Mesenchymal stem cell (in vitro differentiated cells and primary cell): Measurements from ENCODE around the gene LGSN.

Experiments
- DNase-seq: peaks from one replicate; pipeline ENCODE4 v3.0.0-alpha.2; 2013
- H2AFZ ChIP-seq: one replicate; pipeline ENCODE4 v1.6.1; 2013; ENCODE audit warnings: low read depth, mild to moderate bottlenecking, control low read depth, inconsistent platforms, low read length, moderate library complexity
- H2AK5ac ChIP-seq: 2 replicates; pipeline ENCODE4 v1.6.1; 2013; ENCODE audit warnings: low read length, moderate library complexity, mild to moderate bottlenecking, inconsistent platforms; ENCODE audit not compliant: severe bottlenecking
- H2BK120ac ChIP-seq: one replicate; pipeline ENCODE4 v1.6.1; 2013; ENCODE audit warnings: low read depth, mild to moderate bottlenecking, inconsistent platforms, low read length, moderate library complexity
- H2BK12ac ChIP-seq, 2 experiments: one replicate each; pipeline ENCODE4 v1.6.1; 2013; ENCODE audit warnings: inconsistent platforms in 2 of 2, low read length in 2 of 2, mild to moderate bottlenecking in 2 of 2, moderate library complexity in 2 of 2, control low read depth in 1 of 2
- H2BK15ac ChIP-seq: one replicate; pipeline ENCODE4 v1.6.1; 2013; ENCODE audit warnings: mild to moderate bottlenecking, low read depth, inconsistent platforms; ENCODE audit not compliant: poor library complexity, severe bottlenecking
- H2BK5ac ChIP-seq: 2 replicates; pipeline ENCODE4 v1.6.1; 2013; ENCODE audit warnings: low read depth, mild to moderate bottlenecking, low read length, control low read depth, inconsistent platforms; ENCODE audit not compliant: poor library complexity, severe bottlenecking
- H3K14ac ChIP-seq, 2 experiments: one replicate each; pipeline ENCODE4 v1.6.1; 2013; ENCODE audit warnings: inconsistent platforms in 2 of 2, low read length in 2 of 2, control low read depth in 1 of 2, mild to moderate bottlenecking in 1 of 2, moderate library complexity in 1 of 2
- H3K18ac ChIP-seq, 2 experiments: one replicate each; pipeline ENCODE4 v1.6.1; 2013; ENCODE audit warnings: inconsistent platforms in 2 of 2, low read length in 2 of 2, control low read depth in 1 of 2, low read depth in 1 of 2, mild to moderate bottlenecking in 1 of 2
- H3K23ac ChIP-seq, 2 experiments: one replicate each; pipeline ENCODE4 v1.6.1; 2013; ENCODE audit warnings: inconsistent platforms in 2 of 2, low read length in 2 of 2, mild to moderate bottlenecking in 2 of 2, moderate library complexity in 2 of 2, control low read depth in 1 of 2
- H3K27ac ChIP-seq: 2 replicates; pipeline ENCODE4 v1.5.1; 2013; ENCODE audit warnings: mild to moderate bottlenecking, moderate library complexity, low read length, control low read depth, inconsistent platforms; ENCODE audit not compliant: poor library complexity, severe bottlenecking
- H3K27me3 ChIP-seq, 2 experiments: 2 replicates each; pipeline versions ENCODE4 v1.6.1 to v1.7.0; 2013; ENCODE audit warnings: low read length in 2 of 2, mild to moderate bottlenecking in 2 of 2, moderate library complexity in 2 of 2, control low read depth in 1 of 2, inconsistent platforms in 1 of 2; ENCODE audit not compliant: control insufficient read depth in 1 of 2, insufficient read depth in 1 of 2
- H3K36me3 ChIP-seq, 2 experiments: 2 replicates each; pipeline versions ENCODE4 v1.6.1 to v1.7.0; 2013; ENCODE audit warnings: low read length in 2 of 2, control low read depth in 1 of 2, inconsistent platforms in 1 of 2, low read depth in 1 of 2, mild to moderate bottlenecking in 1 of 2; ENCODE audit not compliant: insufficient read depth in 2 of 2, control insufficient read depth in 1 of 2
- H3K4ac ChIP-seq, 2 experiments: one replicate each; pipeline ENCODE4 v1.6.1; 2013; ENCODE audit warnings: inconsistent platforms in 2 of 2, low read length in 2 of 2, mild to moderate bottlenecking in 2 of 2, moderate library complexity in 2 of 2, control low read depth in 1 of 2, low read depth in 1 of 2
- H3K4me1 ChIP-seq: 2 replicates; pipeline ENCODE4 v1.6.1; 2013; ENCODE audit warnings: low read depth, low read length, control low read depth; ENCODE audit not compliant: control insufficient read depth, insufficient read depth
- H3K4me2 ChIP-seq: 2 replicates; pipeline ENCODE4 v1.6.1; 2013; ENCODE audit warnings: low read length, mild to moderate bottlenecking, inconsistent platforms; ENCODE audit not compliant: poor library complexity, severe bottlenecking
- H3K4me3 ChIP-seq, 2 experiments: 2 replicates each; pipeline versions ENCODE4 v1.5.1 to v1.7.0; 2013; ENCODE audit warnings: low read length in 2 of 2, mild to moderate bottlenecking in 2 of 2, control low read depth in 1 of 2, low read depth in 1 of 2; ENCODE audit not compliant: insufficient read depth in 1 of 2
- H3K79me1 ChIP-seq: replicated peaks from 2 replicates; pipeline ENCODE4 v1.6.1; 2013; ENCODE audit warnings: mild to moderate bottlenecking, control low read depth, low read length, inconsistent platforms; ENCODE audit not compliant: poor library complexity, severe bottlenecking
- H3K9ac ChIP-seq: 2 replicates; pipeline ENCODE4 v1.7.0; 2013; ENCODE audit warnings: mild to moderate bottlenecking, low read length, moderate library complexity
- H3K9me3 ChIP-seq: 2 replicates; pipeline ENCODE4 v1.7.0; 2013; ENCODE audit warnings: mild to moderate bottlenecking, low read length; ENCODE audit not compliant: control insufficient read depth
- H4K8ac ChIP-seq: one replicate; pipeline ENCODE4 v1.6.1; 2013; ENCODE audit warnings: inconsistent platforms, mild to moderate bottlenecking, low read length, moderate library complexity
- H4K91ac ChIP-seq: one replicate; pipeline ENCODE4 v1.6.1; 2013; ENCODE audit warnings: mild to moderate bottlenecking, low read length, inconsistent platforms
- WGBS: methylation state at CpG from one replicate; pipeline ENCODE4 v1.1.7; 2013; ENCODE audit warnings: mixed read lengths; 5-methylcytosine and 5-hydroxymethylcytosine counted together

The LGSN gene

DNA sequence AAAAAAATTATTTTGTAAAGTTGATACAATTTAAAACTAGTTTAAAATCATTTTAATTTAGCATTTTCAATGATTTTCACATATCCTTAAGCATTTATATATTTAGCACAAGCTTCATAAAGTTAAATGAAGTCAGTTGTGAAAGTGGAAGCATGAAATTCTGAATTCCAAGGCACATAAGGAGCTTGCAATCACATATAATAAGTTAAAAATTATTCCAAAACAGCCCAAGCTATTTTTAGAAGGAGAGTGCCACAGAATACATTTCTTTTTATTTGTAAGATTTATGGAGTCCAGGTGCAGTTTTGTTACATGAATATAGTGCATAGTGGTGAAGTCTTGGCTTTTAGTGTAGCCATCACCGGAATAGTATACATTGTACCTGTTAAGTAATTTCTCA is 3.2 kb upstream of the LGSN start:
- Histone ChIP-seq H3K4ac (no peak overlapping the region), H3K36me3 (no peaks in the 10 kb centered on the region), H2BK15ac (no peak overlapping the region), H3K9me3 (no peaks in the 10 kb centered on the region), H3K4me2 (no peak overlapping the region), H2AFZ (no peak overlapping the region), H2AK5ac (no peak overlapping the region), H4K91ac (no peak overlapping the region), H4K8ac (no peak overlapping the region), H3K14ac (no peak overlapping the region), H3K23ac (no peak overlapping the region), H3K9ac (no peak overlapping the region), H3K18ac (no peak overlapping the region), H2BK120ac (no peak overlapping the region), H3K4me3 (no peak overlapping the region), H3K27ac (no peak overlapping the region), H2BK5ac (no peak overlapping the region), H2BK12ac (no peak overlapping the region), H3K79me1 (no peaks in the 10 kb centered on the region), H3K4me1 (no peaks in the 10 kb centered on the region), H3K27me3 (no peaks in the 10 kb centered on the region)
- WGBS, result no CpG with 5 or more reads among the region's 1 CpG
- DNase-seq, result no peak

DNA sequence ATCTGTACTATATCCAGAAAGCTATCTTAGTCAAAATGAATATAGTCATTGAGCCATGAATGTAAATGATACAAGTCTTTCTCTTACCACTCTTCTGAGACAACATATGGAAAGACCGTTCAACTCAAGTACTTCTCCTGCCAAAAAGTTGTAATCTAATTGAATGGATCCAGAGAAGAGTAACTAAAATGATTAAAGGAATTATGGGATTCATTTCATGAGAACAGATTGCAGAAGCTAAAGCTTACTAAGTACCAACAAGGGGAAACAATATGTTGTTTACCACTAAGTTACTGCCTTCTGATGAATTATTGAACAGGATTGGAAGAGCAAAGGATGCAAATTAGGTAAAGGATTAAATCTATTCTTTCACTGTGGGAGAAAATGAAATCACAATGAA is 2.0 kb upstream of the LGSN start:
- no peak overlapping the region for H2BK5ac ChIP-seq
- H3K23ac ChIP-seq, result no peak overlapping the region
- no peak overlapping the region for H4K8ac ChIP-seq
- no peak overlapping the region for H3K4me2 ChIP-seq
- H3K9ac ChIP-seq, result no peak overlapping the region
- H3K14ac ChIP-seq, result no peak overlapping the region
- no peak overlapping the region for H2BK12ac ChIP-seq
- H3K79me1 ChIP-seq, result no peaks in the 10 kb centered on the region
- no peaks in the 10 kb centered on the region for H3K36me3 ChIP-seq
- no peak overlapping the region for H2BK15ac ChIP-seq
- H2AK5ac ChIP-seq, result no peak overlapping the region
- H3K4me3 ChIP-seq, result no peak overlapping the region
- H3K9me3 ChIP-seq, result no peaks in the 10 kb centered on the region
- peaks cover 1% of the 10 kb centered on the region for H3K4me1 ChIP-seq
- no peak for DNase-seq
- no peak overlapping the region for H3K18ac ChIP-seq
- no peak overlapping the region for H3K4ac ChIP-seq
- H3K27me3 ChIP-seq, result no peaks in the 10 kb centered on the region
- no peak overlapping the region for H2AFZ ChIP-seq
- no peak overlapping the region for H3K27ac ChIP-seq
- no peak overlapping the region for H4K91ac ChIP-seq
- H2BK120ac ChIP-seq, result no peak overlapping the region
- WGBS, result no CpG with 5 or more reads among the region's 1 CpG

GRCh38 chr6:63317641-63318040 is 2.1 kb downstream of the LGSN start:
- H3K27me3 ChIP-seq, result no peaks in the 10 kb centered on the region
- H3K79me1 ChIP-seq, result no peaks in the 10 kb centered on the region
- WGBS, result no CpG with 5 or more reads among the region's 1 CpG
- no peak overlapping the region for H2BK120ac ChIP-seq
- no peak overlapping the region for H2AFZ ChIP-seq
- H3K9ac ChIP-seq, result no peak overlapping the region
- H3K4ac ChIP-seq, result no peak overlapping the region
- H3K14ac ChIP-seq, result no peak overlapping the region
- no peak overlapping the region for H3K27ac ChIP-seq
- no peak overlapping the region for H3K4me2 ChIP-seq
- H4K91ac ChIP-seq, result no peak overlapping the region
- H3K4me1 ChIP-seq, result peaks cover 3% of the 10 kb centered on the region
- H3K9me3 ChIP-seq, result no peaks in the 10 kb centered on the region
- no peak overlapping the region for H3K23ac ChIP-seq
- no peak for DNase-seq
- H2BK5ac ChIP-seq, result no peak overlapping the region
- peak overlapping the region; percentile 45 for H2AK5ac ChIP-seq
- no peaks in the 10 kb centered on the region for H3K36me3 ChIP-seq
- no peak overlapping the region for H4K8ac ChIP-seq
- H2BK12ac ChIP-seq, result no peak overlapping the region
- no peak overlapping the region for H2BK15ac ChIP-seq
- no peak overlapping the region for H3K18ac ChIP-seq
- H3K4me3 ChIP-seq, result no peak overlapping the region

DNA sequence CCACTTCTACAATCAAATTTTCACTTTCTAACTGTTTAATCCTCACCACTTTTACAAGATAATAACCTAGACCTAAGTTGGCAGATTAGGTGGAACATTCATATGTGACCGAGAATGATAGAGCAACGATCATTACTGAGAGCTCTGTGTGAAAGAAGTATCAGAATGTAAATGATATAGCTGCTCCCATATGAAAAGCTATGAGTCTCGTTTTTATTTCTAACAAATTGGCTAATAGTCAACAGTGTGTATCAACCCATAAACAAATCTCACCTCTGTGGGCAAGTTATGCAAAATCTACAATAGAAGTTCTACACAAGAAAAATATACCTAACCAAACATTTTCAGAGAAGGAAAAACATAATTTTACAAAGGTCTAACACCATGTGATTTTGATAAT is 3.7 kb downstream of the LGSN start:
- no peaks in the 10 kb centered on the region for H3K9me3 ChIP-seq
- H3K27ac ChIP-seq, result no peak overlapping the region
- no peak overlapping the region for H3K18ac ChIP-seq
- H2AFZ ChIP-seq, result no peak overlapping the region
- H3K4me1 ChIP-seq, result peaks cover 3% of the 10 kb centered on the region
- 94% methylated on average over 3 of the region's 3 CpGs for WGBS
- H3K9ac ChIP-seq, result no peak overlapping the region
- no peak overlapping the region for H4K8ac ChIP-seq
- H2BK120ac ChIP-seq, result no peak overlapping the region
- no peak overlapping the region for H3K4me2 ChIP-seq
- H2AK5ac ChIP-seq, result no peak overlapping the region
- H3K79me1 ChIP-seq, result no peaks in the 10 kb centered on the region
- no peaks in the 10 kb centered on the region for H3K36me3 ChIP-seq
- H4K91ac ChIP-seq, result no peak overlapping the region
- no peak overlapping the region for H2BK15ac ChIP-seq
- H3K4me3 ChIP-seq, result no peak overlapping the region
- no peak overlapping the region for H2BK5ac ChIP-seq
- no peak overlapping the region for H3K4ac ChIP-seq
- H3K27me3 ChIP-seq, result no peaks in the 10 kb centered on the region
- H2BK12ac ChIP-seq, result no peak overlapping the region
- no peak overlapping the region for H3K23ac ChIP-seq
- H3K14ac ChIP-seq, result no peak overlapping the region
- no peak for DNase-seq
